Measurements from ENCODE around the gene CAMKMT. TPM values are rescaled to one million over a fixed set of nuclear protein-coding genes. Genes with fewer than 3 reads are reported as not detected.

CAMKMT gene
- total and polyA plus RNA-seq, 2 donors (not counting 1 experiment from before 2014, with no cell fraction given), result 6.2 to 23.3 TPM

- Histone ChIP-seq H3K9me3 (ENCODE audit: control extremely low read depth in 1 of 3, control insufficient read depth in 2 of 3, insufficient read depth in 1 of 3, low read length in 2 of 3) (no peaks in the 10 kb centered on the region), H3K4me1 (ENCODE audit: control insufficient read depth in 2 of 2, insufficient read depth in 2 of 2, low read length in 2 of 2) (peaks cover 2 to 9% of the 10 kb centered on the region in 2 donors), H3K36me3 (replicated peaks in 1 of 2; ENCODE audit: control extremely low read depth in 1 of 2, control insufficient read depth in 1 of 2, extremely low read depth in 1 of 2, insufficient read depth in 2 of 2, low read length in 1 of 2) (no peaks in the 10 kb centered on the region), H2AFZ (ENCODE audit: insufficient read depth, low read depth, low read length, poor library complexity, severe bottlenecking) (no peak overlapping the region), H3K79me2 (ENCODE audit: control insufficient read depth, insufficient read depth, low read length) (no peaks in the 10 kb centered on the region), H3K4me3 (ENCODE audit: control extremely low read depth in 1 of 5, extremely low read depth in 1 of 5, insufficient read depth in 1 of 5, low read depth in 2 of 5, low read length in 4 of 5) (no peak overlapping the region), H4K20me1 (ENCODE audit: control insufficient read depth, insufficient read depth, low read length, poor library complexity, severe bottlenecking) (no peaks in the 10 kb centered on the region), H3K4me2 (replicated peaks; ENCODE audit: low read depth, low read length, poor library complexity, severe bottlenecking) (no peak overlapping the region), H3K27ac (ENCODE audit: low read length in 2 of 2) (no peak overlapping the region), H3K27me3 (replicated peaks in 1 of 4; ENCODE audit: control extremely low read depth in 1 of 4, control insufficient read depth in 3 of 4, insufficient read depth in 4 of 4, low read length in 3 of 4) (peaks cover 0 to 17% (median 8%) of the 10 kb centered on the region in 4 experiments), H3K9ac (ENCODE audit: low read length) (no peak overlapping the region)
- 100% methylated on average over 2 of the region's 6 CpGs for WGBS (ENCODE audit: insufficient coverage)
- H3K27me3 Mint-ChIP-seq, result peaks cover 32% of the 10 kb centered on the region
- intact Hi-C loops (cut with micrococcal nuclease), result no loop called here
- H3K9me3 Mint-ChIP-seq (ENCODE audit: insufficient read depth), result no peaks in the 10 kb centered on the region
- ChIA-PET CTCF (interaction anchor here (1.1 to 2.4 kb wide), 3 partner anchors 34 to 185 kb away, joined by 3 to 8 read pairs (median 4); no protein-coding TSS in a partner anchor), POLR2A (no interaction called here)
- DNase-seq (no peak), ATAC-seq (ENCODE audit: low read depth) (no peak)
- peak overlapping the region; percentile 5 for H3K27ac Mint-ChIP-seq
- no peak overlapping the region for H3K4me3 Mint-ChIP-seq
- H3K4me1 Mint-ChIP-seq, result peaks cover 11% of the 10 kb centered on the region
- TF ChIP-seq CTCF (IDR thresholded peaks at IDR 0.05) (no peak), EZH2 (IDR thresholded peaks at IDR 0.05; ENCODE audit: borderline replicate concordance, insufficient read depth, low read depth, low read length, poor library complexity, severe bottlenecking) (no peak)
Measured at GRCh38 chr2:44770221-44771195, 408.8 kb downstream of the CAMKMT start.

- ChIA-PET POLR2A (no interaction called here), CTCF (interaction anchor here (1.4 to 2.4 kb wide), 2 partner anchors 54 to 184 kb away, joined by 4 to 8 read pairs; no protein-coding TSS in a partner anchor)
- H3K9ac ChIP-seq (ENCODE audit: low read length), result no peak overlapping the region
- no peaks in the 10 kb centered on the region for H4K20me1 ChIP-seq (ENCODE audit: control insufficient read depth, insufficient read depth, low read length, poor library complexity, severe bottlenecking)
- H3K36me3 ChIP-seq (replicated peaks in 1 of 2; ENCODE audit: control extremely low read depth in 1 of 2, control insufficient read depth in 1 of 2, extremely low read depth in 1 of 2, insufficient read depth in 2 of 2, low read length in 1 of 2), result no peaks in the 10 kb centered on the region
- H2AFZ ChIP-seq (ENCODE audit: insufficient read depth, low read depth, low read length, poor library complexity, severe bottlenecking), result no peak overlapping the region
- H3K4me2 ChIP-seq (replicated peaks; ENCODE audit: low read depth, low read length, poor library complexity, severe bottlenecking), result no peak overlapping the region
- H3K79me2 ChIP-seq (ENCODE audit: control insufficient read depth, insufficient read depth, low read length), result no peaks in the 10 kb centered on the region
- TF ChIP-seq EZH2 (IDR thresholded peaks at IDR 0.05; ENCODE audit: borderline replicate concordance, insufficient read depth, low read depth, low read length, poor library complexity, severe bottlenecking) (no peak), CTCF (IDR thresholded peaks at IDR 0.05) (no peak)
- Mint-ChIP-seq H3K27ac (no peak overlapping the region), H3K4me1 (peaks cover 12% of the 10 kb centered on the region), H3K9me3 (ENCODE audit: insufficient read depth) (no peaks in the 10 kb centered on the region), H3K27me3 (peaks cover 26% of the 10 kb centered on the region), H3K4me3 (no peak overlapping the region)
- DNase-seq, result no peak
- H3K9me3 ChIP-seq (ENCODE audit: control extremely low read depth in 1 of 3, control insufficient read depth in 2 of 3, insufficient read depth in 1 of 3, low read length in 2 of 3), result no peaks in the 10 kb centered on the region
- intact Hi-C loops (cut with micrococcal nuclease), result no loop called here
- H3K4me1 ChIP-seq (ENCODE audit: control insufficient read depth in 2 of 2, insufficient read depth in 2 of 2, low read length in 2 of 2), result peaks cover 2 to 9% of the 10 kb centered on the region in 2 donors
- WGBS (ENCODE audit: insufficient coverage), result 100% methylated on average over 2 of the region's 2 CpGs
- peaks cover 0 to 16% (median 8%) of the 10 kb centered on the region in 4 experiments for H3K27me3 ChIP-seq (replicated peaks in 1 of 4; ENCODE audit: control extremely low read depth in 1 of 4, control insufficient read depth in 3 of 4, insufficient read depth in 4 of 4, low read length in 3 of 4)
- no peak for ATAC-seq (ENCODE audit: low read depth)
- H3K27ac ChIP-seq (ENCODE audit: low read length in 2 of 2), result no peak overlapping the region
- no peak overlapping the region for H3K4me3 ChIP-seq (ENCODE audit: control extremely low read depth in 1 of 5, extremely low read depth in 1 of 5, insufficient read depth in 1 of 5, low read depth in 2 of 5, low read length in 4 of 5)
Measured at GRCh38 chr2:44771522-44771921, 409.8 kb downstream of the CAMKMT start.

All from B cell (primary cell).